Right kidney (tissue), 1 donor: ENCODE measurements around the gene PSME2.

ENCODE experiments used
- DNase-seq: peaks from one replicate; pipeline ENCODE4 v3.0.0-alpha.2; 2016

The PSME2 gene

GRCh38 chr14:24136684-24137528 lies 9.5 kb downstream of the PSME2 start:
- no peak for DNase-seq

GRCh38 chr14:24135834-24136683 lies 10.4 kb downstream of the PSME2 start, which contains the start of gene PSME1:
PSME1 (plus strand) TSS chr14:24136194; CDS start chr14:24136263, 69 bp downstream.
- DNase-seq, result peak; percentile 80

GRCh38 chr14:24135584-24135833 lies 10.9 kb downstream of the PSME2 start:
- peak; percentile 75 for DNase-seq

- DNase-seq, result no peak
Observed at GRCh38 chr14:24133735-24134134, 12.7 kb downstream of the PSME2 start.

- DNase-seq, result no peak
Observed at GRCh38 chr14:24132976-24133375, 13.4 kb downstream of the PSME2 start.

DNA sequence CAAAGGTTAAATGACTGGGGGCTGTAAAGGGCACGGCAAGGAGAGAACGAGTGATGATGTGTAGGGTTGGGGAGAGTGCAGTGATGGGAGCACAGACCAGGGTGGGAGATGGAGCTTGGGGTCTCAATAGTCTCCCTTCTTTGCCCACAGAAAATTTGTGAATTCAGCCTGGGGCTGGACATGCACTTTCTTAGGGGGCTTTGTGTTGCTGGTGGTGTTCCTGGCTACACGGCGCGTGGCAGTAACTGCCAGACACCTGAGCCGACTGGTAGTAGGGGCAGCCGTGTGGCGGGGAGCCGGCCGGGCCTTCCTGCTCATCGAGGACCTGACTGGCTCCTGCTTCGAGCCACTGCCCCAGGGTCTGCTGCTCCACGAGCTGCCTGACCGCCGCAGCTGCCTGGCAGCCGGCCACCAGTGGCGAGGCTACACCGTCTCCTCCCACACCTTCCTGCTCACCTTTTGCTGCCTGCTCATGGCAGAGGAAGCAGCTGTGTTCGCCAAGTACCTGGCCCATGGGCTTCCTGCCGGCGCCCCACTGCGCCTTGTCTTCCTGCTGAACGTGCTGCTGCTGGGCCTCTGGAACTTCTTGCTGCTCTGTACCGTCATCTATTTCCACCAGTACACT lies 14.2 kb downstream of the PSME2 start:
- DNase-seq, result peak; percentile 35

- no peak for DNase-seq
Observed at GRCh38 chr14:24131549-24131966, 14.9 kb downstream of the PSME2 start.

DNA sequence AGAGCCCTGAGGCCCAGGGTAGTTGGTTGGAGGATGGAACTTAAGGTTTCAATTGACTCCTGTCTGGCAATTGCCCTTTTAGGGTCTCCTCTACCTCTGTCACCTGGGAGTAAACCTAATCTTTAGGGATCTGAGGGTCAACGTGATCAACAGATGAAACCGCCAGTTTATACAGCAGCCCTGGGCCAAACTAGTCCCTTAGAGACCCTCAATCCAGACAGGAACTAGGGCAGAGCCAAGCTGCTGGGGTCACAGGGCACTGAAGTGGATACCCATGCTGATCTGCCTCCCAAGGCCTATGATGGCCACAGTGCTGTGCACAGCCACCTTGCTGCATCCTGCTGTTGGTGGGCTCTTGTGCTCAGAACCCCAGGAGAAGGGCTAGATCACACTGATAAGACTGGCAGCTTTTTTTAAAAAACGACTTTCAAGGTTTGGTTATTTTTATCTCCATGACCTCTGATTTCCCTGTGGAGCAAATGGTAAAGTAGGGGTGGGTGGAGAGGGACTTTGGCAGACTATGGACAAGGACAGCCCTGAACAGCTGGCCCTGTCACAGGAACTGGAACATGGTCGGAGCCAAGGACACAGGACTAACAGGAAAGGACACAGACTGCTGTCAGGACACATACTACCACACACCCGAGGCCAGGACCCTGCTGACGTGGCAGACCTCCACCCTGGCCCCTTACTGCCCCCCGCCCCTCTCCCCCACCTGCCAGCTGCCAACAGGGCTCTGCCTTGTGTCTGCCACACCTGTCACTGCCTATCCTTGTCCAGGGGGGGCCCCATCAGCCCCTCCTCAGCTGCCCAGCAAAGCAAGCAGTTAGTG lies 15.5 kb downstream of the PSME2 start:
- no peak for DNase-seq

GRCh38 chr14:24130380-24130716 lies 16.1 kb downstream of the PSME2 start, which contains the start of gene FITM1:
FITM1 (plus strand) TSS chr14:24130659; CDS start chr14:24131564, 905 bp downstream.
- no peak for DNase-seq

- no peak for DNase-seq
Observed at GRCh38 chr14:24129410-24129998, 16.9 kb downstream of the PSME2 start.

DNA sequence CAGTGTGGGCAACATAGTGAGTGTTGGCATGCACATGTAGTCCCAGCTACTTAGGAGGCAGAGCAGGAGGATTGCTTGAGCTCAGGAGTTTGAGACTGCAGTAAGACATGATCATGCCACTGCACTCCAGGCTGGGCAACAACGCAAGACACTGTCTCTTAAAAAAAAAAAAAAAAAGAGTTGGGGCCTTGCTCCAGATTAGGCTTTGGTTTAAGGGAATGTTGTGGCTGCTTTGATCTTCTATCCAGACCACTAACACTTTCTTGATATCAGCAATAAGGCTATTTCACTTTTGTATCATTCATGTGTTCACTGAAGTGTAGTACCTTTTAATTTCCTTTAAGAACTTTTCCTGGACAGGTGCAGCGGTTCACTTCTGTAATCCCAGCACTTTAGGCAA lies 18.7 kb downstream of the PSME2 start:
- DNase-seq, result no peak

GRCh38 chr14:24126939-24127338 lies 19.5 kb downstream of the PSME2 start:
- no peak for DNase-seq

GRCh38 chr14:24123424-24124417 lies 22.7 kb downstream of the PSME2 start:
- DNase-seq, result no peak

GRCh38 chr14:24122898-24123297 lies 23.5 kb downstream of the PSME2 start:
- DNase-seq, result no peak

- DNase-seq, result no peak
Observed at GRCh38 chr14:24122416-24122815, 24.0 kb downstream of the PSME2 start.

GRCh38 chr14:24121210-24121609 lies 25.2 kb downstream of the PSME2 start:
- DNase-seq, result no peak

GRCh38 chr14:24119691-24120090 lies 26.7 kb downstream of the PSME2 start:
- DNase-seq, result no peak

- DNase-seq, result no peak
Observed at GRCh38 chr14:24117179-24117578, 29.2 kb downstream of the PSME2 start.

DNA sequence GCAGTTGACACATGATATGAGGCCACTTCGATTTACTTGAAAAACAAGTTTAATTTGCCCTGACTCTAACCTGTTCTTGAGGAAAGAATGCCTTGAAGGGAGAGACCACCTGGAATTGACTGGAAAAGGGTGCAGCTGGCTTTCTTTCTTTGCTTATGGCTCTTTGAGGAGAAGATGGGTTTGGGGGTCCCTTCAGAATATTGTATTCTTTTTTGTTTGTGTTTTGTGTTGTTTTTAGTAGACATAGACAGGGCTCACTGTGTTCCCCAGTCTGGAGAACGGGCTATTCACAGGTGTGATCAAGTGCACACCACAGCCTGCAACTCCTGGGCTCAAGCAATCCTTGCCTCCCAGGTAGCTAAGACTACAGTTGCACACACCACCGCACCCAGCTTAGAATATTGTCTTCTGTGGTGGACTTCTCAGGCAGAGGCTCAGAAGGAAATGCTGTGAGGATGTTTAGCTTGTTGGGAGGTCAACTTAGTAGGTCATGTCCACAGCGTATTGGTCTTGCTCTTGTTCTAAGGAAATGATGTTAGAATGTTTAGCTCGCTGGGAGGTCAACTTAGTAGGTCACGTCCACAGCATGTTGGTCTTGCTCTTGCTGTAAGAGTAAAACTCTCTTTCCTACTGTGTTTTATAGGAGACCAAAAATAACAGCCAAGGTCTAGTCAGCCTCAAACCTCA lies 30.1 kb downstream of the PSME2 start:
- DNase-seq, result no peak
